CD4-positive, alpha-beta T cell treated with Interleukin-21 for 1 hour (primary cell): ENCODE measurements around the gene MDM2.

Experiments used
- DNase-seq: peaks from one replicate; pipeline ENCODE4 v3.0.0-alpha.2; 2020

MDM2 gene

GRCh38 chr12:68807576-68808387 is at the start of gene MDM2:
MDM2 (plus strand) TSS chr12:68808177; CDS start chr12:68808478, 301 bp downstream.
- peak; percentile 98 for DNase-seq

DNA sequence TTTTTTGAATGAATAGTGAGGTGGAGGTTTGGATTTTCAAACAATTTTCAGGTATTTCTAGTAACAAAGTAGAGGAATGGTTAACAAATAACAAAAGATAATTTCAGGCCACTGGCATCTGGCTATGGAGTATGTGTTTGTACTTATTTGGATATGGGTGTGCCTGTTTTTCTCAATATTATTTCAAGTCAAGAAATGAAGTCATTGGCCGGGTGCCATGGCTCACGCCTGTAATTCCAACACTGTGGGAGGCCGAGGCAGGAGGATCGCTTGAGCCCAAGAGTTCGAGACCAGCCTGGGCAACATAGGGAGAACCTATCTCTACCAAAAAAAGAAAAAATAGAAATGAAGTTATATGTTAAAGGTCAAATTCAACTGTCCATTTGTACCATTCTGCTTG is 48.1 kb upstream of the MDM2 start:
- DNase-seq, result no peak

- DNase-seq, result no peak
Observed at GRCh38 chr12:68760806-68761441, 47.1 kb upstream of the MDM2 start.

DNA sequence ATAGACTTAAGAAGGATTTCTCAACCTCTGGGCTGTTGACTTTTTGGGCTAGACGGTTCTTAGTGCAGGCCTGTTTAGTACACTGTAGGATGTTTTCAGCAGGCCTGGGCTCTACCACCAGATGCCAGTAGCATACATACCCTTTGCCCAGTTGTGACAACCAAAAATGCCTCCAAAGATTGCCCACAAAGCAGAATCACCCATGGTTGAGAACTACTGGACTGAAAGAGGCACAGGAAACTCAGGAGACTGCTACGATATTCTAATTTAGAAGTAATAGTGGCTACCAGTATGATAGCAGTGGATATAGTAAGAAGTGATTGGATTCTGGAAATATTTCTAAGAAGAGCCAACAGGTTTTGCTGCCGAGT is 46.5 kb upstream of the MDM2 start:
- DNase-seq, result no peak

GRCh38 chr12:68761901-68762630 is 45.9 kb upstream of the MDM2 start:
- no peak for DNase-seq

DNA sequence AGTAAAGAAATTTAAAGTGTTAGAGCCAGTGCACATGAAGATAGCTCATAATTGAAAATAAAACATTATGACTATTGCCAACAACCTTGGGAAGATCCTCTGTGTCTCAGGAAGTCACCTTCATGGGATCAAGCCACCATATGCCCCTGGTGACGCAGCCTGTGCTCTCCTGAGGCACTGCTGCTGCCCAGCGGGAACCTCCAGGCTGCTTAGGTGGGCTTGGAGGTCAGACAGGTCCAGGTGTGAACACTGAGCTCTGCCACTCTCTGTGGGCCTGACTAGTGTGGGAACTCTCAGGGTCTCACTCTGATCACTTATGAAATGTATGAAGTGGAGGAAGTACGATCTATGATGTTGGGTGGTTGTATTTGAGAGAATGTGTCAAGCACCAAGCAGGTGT is 45.3 kb upstream of the MDM2 start:
- DNase-seq, result no peak

DNA sequence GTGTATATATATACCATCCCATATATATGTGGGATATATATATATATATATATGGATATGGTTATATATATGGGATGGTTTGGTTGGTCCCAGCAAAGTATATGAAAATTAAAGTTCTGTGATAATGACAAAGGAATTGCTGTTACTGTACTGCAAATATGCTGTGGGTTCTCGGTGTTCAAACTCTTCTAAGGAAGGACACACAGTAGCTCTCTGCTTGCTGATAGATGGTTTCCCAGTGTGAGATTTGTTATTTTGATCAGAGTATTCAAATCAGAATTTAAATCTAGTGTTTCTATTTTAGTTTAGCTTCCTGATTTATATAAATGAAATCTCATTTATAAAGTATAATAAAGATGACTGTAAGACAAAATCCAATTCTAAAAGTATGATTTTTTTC is 42.3 kb upstream of the MDM2 start:
- no peak for DNase-seq

- DNase-seq, result no peak
Observed at GRCh38 chr12:68766646-68767045, 41.3 kb upstream of the MDM2 start.

- DNase-seq, result no peak
Observed at GRCh38 chr12:68767191-68767590, 40.8 kb upstream of the MDM2 start.

- no peak for DNase-seq
Observed at GRCh38 chr12:68768431-68768939, 39.5 kb upstream of the MDM2 start.

GRCh38 chr12:68769941-68770340 is 38.0 kb upstream of the MDM2 start:
- no peak for DNase-seq

GRCh38 chr12:68771223-68771925 is 36.6 kb upstream of the MDM2 start:
- DNase-seq, result no peak

- DNase-seq, result no peak
Observed at GRCh38 chr12:68772714-68773113, 35.3 kb upstream of the MDM2 start.

- no peak for DNase-seq
Observed at GRCh38 chr12:68773582-68773981, 34.4 kb upstream of the MDM2 start.

DNA sequence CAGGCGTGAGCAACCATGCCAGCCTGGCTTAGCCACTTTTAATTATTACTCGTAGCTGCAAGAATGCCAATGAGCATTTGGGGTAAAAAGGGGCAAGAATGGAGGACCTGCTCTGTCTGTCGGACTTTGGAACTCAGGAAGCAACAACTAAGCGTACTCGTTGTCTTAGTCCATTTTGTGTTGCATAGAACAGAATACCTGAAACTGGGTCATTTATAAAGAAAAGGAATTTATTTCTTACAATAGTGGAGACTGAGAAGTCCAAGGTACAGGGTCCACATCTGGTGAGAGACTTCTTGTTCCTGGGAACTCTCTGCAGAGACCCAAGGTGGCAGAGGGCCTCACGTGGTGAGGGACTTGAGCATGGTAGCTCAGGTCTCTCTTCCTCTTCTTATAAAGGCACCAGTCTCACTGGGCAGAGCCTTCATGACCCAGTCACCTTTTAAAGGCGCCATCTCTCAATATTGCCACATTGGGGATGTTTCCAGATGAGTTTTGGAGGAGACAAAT is 32.8 kb upstream of the MDM2 start:
- DNase-seq, result no peak

DNA sequence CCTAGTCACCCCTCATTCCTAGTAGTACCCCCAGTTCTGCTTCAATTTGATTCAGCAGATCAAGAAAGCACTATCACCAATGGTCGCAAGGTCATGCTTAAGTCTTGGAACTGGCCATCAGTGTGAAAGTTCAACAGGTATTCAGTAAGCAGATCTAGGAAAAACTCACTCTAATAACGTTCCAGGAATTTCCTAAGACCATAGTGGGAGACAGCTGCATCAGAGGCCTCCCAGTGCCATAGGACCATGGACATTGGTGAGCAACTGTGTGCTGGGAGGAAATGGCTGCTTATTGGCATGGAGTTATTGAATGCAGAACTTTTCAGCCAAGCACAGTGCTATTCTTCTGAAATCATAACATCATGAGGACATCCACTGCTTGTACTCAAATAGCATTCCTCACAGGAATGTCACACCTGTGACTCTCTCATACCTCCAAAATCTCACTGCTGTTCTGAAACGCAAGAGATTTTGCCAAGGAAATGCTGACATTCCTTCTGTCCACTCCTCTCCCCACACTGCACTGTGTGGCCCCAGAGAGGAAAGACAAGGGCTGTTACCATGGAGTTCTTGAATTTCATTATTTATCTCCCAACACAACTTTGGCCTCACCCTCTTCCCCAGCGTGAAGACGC is 30.9 kb upstream of the MDM2 start:
- no peak for DNase-seq

GRCh38 chr12:68779280-68779679 is 28.7 kb upstream of the MDM2 start:
- no peak for DNase-seq

DNA sequence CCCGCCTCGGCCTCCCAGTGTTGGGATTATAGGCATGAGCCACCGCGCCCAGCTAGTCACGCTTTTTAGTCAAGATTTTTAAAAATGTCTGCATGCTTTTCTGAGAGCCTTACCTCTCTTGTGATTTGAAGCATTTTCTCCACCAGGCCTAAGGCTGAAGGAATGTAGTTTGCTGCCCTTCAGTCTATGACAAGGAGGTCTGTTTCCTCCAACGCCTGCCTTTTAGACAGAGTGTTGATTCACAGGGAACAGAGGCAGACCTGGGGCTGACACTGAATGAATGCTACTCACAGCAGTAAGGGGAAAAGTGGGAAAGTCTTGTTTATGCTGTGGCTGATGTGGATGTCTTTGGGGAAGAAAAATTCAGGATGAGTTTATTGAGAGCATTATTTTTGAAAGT is 27.2 kb upstream of the MDM2 start:
- no peak for DNase-seq

GRCh38 chr12:68781728-68782127 is 26.2 kb upstream of the MDM2 start:
- DNase-seq, result no peak

GRCh38 chr12:68784015-68784414 is 24.0 kb upstream of the MDM2 start:
- no peak for DNase-seq

DNA sequence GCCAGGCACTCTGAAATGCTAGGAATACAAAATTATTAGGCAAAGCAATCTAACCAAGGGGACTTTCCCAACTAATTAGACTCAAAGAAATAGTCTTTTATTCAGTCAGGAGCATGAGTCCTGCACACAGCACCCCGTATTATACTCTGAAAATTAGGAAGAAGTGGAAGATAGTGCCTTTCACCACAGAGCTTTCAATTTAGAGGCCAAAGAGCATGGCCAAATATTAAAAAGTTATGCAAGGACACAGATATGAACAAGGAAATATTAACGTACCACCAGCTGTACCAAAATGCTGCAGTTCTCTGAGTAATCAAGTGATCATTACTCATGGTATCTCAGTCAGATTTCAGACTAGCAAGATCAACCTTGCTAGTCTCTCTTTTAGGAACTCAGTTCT is 22.6 kb upstream of the MDM2 start:
- no peak for DNase-seq

DNA sequence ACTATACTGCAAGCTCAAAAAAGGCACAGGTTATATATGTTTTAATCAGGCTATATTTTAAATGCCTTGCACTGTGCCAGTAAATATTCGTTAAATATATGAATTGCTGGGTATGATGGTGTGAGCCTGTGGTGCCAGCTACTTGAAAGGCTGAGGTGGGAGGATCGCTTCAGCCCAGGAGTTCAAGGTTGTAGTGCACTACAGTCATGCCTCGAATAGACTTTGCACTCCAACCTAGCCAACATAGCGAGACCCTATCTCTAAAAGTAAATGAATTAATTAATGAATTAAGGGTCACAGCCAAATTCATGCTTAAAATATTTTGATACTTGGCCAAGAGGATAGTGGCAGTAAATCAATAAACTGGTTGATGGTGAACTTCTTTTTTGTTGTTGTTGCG is 22.2 kb upstream of the MDM2 start:
- DNase-seq, result no peak
